Trophoblast cell (in vitro differentiated cells and primary cell): ENCODE data around the gene PHF21A.

ENCODE experiments used
- DNase-seq, 2 donors: peaks; one replicate each; pipeline ENCODE4 v3.0.0-alpha.2; 2016
- H2AFZ ChIP-seq: 2 replicates; pipeline ENCODE4 v1.6.1; 2013; ENCODE audit warnings: low read length, moderate library complexity, mild to moderate bottlenecking; ENCODE audit not compliant: insufficient read depth, poor library complexity
- H2AK5ac ChIP-seq: 2 replicates; pipeline ENCODE4 v1.6.1; 2013; ENCODE audit warnings: mild to moderate bottlenecking, low read length
- H2BK120ac ChIP-seq: 2 replicates; pipeline ENCODE4 v1.6.1; 2013; ENCODE audit warnings: low read length, mild to moderate bottlenecking, moderate library complexity; ENCODE audit not compliant: insufficient read depth, poor library complexity
- H2BK12ac ChIP-seq: 2 replicates; pipeline ENCODE4 v1.6.1; 2013; ENCODE audit warnings: mild to moderate bottlenecking, low read length, moderate library complexity
- H2BK5ac ChIP-seq: 2 replicates; pipeline ENCODE4 v1.6.1; 2013; ENCODE audit warnings: low read length, low read depth, moderate library complexity, mild to moderate bottlenecking; ENCODE audit not compliant: poor library complexity
- H3K14ac ChIP-seq: 2 replicates; pipeline ENCODE4 v1.6.1; 2013; ENCODE audit warnings: mild to moderate bottlenecking, low read length
- H3K18ac ChIP-seq: 2 replicates; pipeline ENCODE4 v1.6.1; 2013; ENCODE audit warnings: mild to moderate bottlenecking, low read length
- H3K23ac ChIP-seq: 2 replicates; pipeline ENCODE4 v1.6.1; 2013; ENCODE audit warnings: low read length
- H3K27ac ChIP-seq: 2 replicates; pipeline ENCODE4 v1.5.1; 2013; ENCODE audit warnings: low read depth, mild to moderate bottlenecking, inconsistent platforms, low read length, moderate library complexity
- H3K27me3 ChIP-seq: 2 replicates; pipeline ENCODE4 v1.6.1; 2013; ENCODE audit warnings: inconsistent platforms, mild to moderate bottlenecking, low read length, moderate library complexity; ENCODE audit not compliant: insufficient read depth
- H3K36me3 ChIP-seq, 2 experiments: 1 replicate in 1 of 2; 2 replicates in 1 of 2; pipeline ENCODE4 v1.6.1; 2013; ENCODE audit warnings: low read length in 2 of 2, mild to moderate bottlenecking in 2 of 2, moderate library complexity in 1 of 2; ENCODE audit not compliant: insufficient read depth in 2 of 2, control insufficient read depth in 1 of 2
- H3K4ac ChIP-seq: 2 replicates; pipeline ENCODE4 v1.6.1; 2013; ENCODE audit warnings: low read depth, mild to moderate bottlenecking, low read length, moderate library complexity
- H3K4me1 ChIP-seq, 2 experiments: 1 replicate in 1 of 2; 2 replicates in 1 of 2; pipeline ENCODE4 v1.6.1; 2013; ENCODE audit warnings: low read length in 2 of 2, mild to moderate bottlenecking in 2 of 2, moderate library complexity in 1 of 2; ENCODE audit not compliant: insufficient read depth in 2 of 2, control insufficient read depth in 1 of 2
- H3K4me2 ChIP-seq: 2 replicates; pipeline ENCODE4 v1.6.1; 2013; ENCODE audit warnings: inconsistent platforms, mild to moderate bottlenecking, low read length, moderate library complexity
- H3K4me3 ChIP-seq: 2 replicates; pipeline ENCODE4 v1.5.1; 2013; ENCODE audit warnings: mild to moderate bottlenecking, low read depth, low read length, inconsistent platforms
- H3K79me1 ChIP-seq: one replicate; pipeline ENCODE4 v1.6.1; 2013; ENCODE audit warnings: low read length
- H3K79me2 ChIP-seq: 2 replicates; pipeline ENCODE4 v1.6.1; 2013; ENCODE audit warnings: low read length, mild to moderate bottlenecking; ENCODE audit not compliant: control insufficient read depth, insufficient read depth, poor library complexity
- H3K9ac ChIP-seq: 2 replicates; pipeline ENCODE4 v1.6.1; 2013; ENCODE audit warnings: mild to moderate bottlenecking, low read length
- H3K9me3 ChIP-seq: 2 replicates; pipeline ENCODE4 v1.6.1; 2013; ENCODE audit warnings: low read depth, mild to moderate bottlenecking, control low read depth, inconsistent platforms, low read length; ENCODE audit not compliant: insufficient read depth
- H4K12ac ChIP-seq: 2 replicates; pipeline ENCODE4 v1.6.1; 2013; ENCODE audit warnings: low read depth, mild to moderate bottlenecking, low read length, moderate library complexity
- H4K8ac ChIP-seq: 2 replicates; pipeline ENCODE4 v1.6.1; 2013; ENCODE audit warnings: low read depth, mild to moderate bottlenecking, low read length, moderate library complexity
- H4K91ac ChIP-seq: one replicate; pipeline ENCODE4 v1.6.1; 2013; ENCODE audit warnings: low read depth, mild to moderate bottlenecking, low read length, moderate library complexity
- WGBS: extraction: QIAGEN DNeasy Blood & Tissue Kit; methylation state at CpG from one replicate; pipeline ENCODE4 v1.1.7; 2013; ENCODE audit warnings: missing lambda C conversion rate; ENCODE audit not compliant: insufficient read length, insufficient coverage; ENCODE audit errors: extremely low coverage; 5-methylcytosine and 5-hydroxymethylcytosine counted together

Gene PHF21A

GRCh38 chr11:45960387-45961095, 160.7 kb downstream of the PHF21A start:
- no peaks in the 10 kb centered on the region for H3K9me3 ChIP-seq
- H4K8ac ChIP-seq: no peak overlapping the region
- no peaks in the 10 kb centered on the region for H3K79me1 ChIP-seq
- no peak overlapping the region for H2BK5ac ChIP-seq
- H4K91ac ChIP-seq: no peak overlapping the region
- H3K9ac ChIP-seq: no peak overlapping the region
- no peak overlapping the region for H3K14ac ChIP-seq
- no peaks in the 10 kb centered on the region for H3K4me1 ChIP-seq
- no peak overlapping the region for H3K4me3 ChIP-seq
- H2BK120ac ChIP-seq: no peak overlapping the region
- no peak overlapping the region for H3K18ac ChIP-seq
- no peak overlapping the region for H2AFZ ChIP-seq
- no peak overlapping the region for H3K4ac ChIP-seq
- DNase-seq: no peak
- H3K27ac ChIP-seq: no peak overlapping the region
- no peak overlapping the region for H3K23ac ChIP-seq
- H4K12ac ChIP-seq: no peak overlapping the region
- H3K4me2 ChIP-seq: no peak overlapping the region
- no peaks in the 10 kb centered on the region for H3K79me2 ChIP-seq
- no CpG with 5 or more reads among the region's 4 CpGs for WGBS
- no peak overlapping the region for H2AK5ac ChIP-seq
- H3K27me3 ChIP-seq: no peaks in the 10 kb centered on the region
- H2BK12ac ChIP-seq: no peak overlapping the region
- H3K36me3 ChIP-seq: peaks cover 0 to 9% of the 10 kb centered on the region in 2 experiments

GRCh38 chr11:45959851-45960250, 161.4 kb downstream of the PHF21A start:
- no peak overlapping the region for H4K91ac ChIP-seq
- H2BK120ac ChIP-seq: no peak overlapping the region
- H2AFZ ChIP-seq: no peak overlapping the region
- no peaks in the 10 kb centered on the region for H3K27me3 ChIP-seq
- H2BK12ac ChIP-seq: no peak overlapping the region
- no peak overlapping the region for H3K18ac ChIP-seq
- no peak overlapping the region for H3K27ac ChIP-seq
- no peak for DNase-seq
- no peak overlapping the region for H2BK5ac ChIP-seq
- no peaks in the 10 kb centered on the region for H3K79me2 ChIP-seq
- no peaks in the 10 kb centered on the region for H3K4me1 ChIP-seq
- WGBS: no CpG with 5 or more reads among the region's 1 CpG
- H4K12ac ChIP-seq: no peak overlapping the region
- H3K9ac ChIP-seq: no peak overlapping the region
- H3K36me3 ChIP-seq: peaks cover 0 to 6% of the 10 kb centered on the region in 2 experiments
- no peak overlapping the region for H3K4ac ChIP-seq
- no peaks in the 10 kb centered on the region for H3K79me1 ChIP-seq
- H3K14ac ChIP-seq: no peak overlapping the region
- no peak overlapping the region for H2AK5ac ChIP-seq
- H3K4me3 ChIP-seq: no peak overlapping the region
- H3K23ac ChIP-seq: no peak overlapping the region
- no peak overlapping the region for H3K4me2 ChIP-seq
- H3K9me3 ChIP-seq: no peaks in the 10 kb centered on the region
- no peak overlapping the region for H4K8ac ChIP-seq

- Histone ChIP-seq H3K4me3 (no peak overlapping the region), H3K23ac (no peak overlapping the region), H4K12ac (no peak overlapping the region), H3K36me3 (peaks cover 2 to 15% of the 10 kb centered on the region in 2 experiments), H3K9me3 (no peaks in the 10 kb centered on the region), H3K9ac (no peak overlapping the region), H3K4ac (no peak overlapping the region), H3K4me1 (no peaks in the 10 kb centered on the region), H4K91ac (no peak overlapping the region), H3K27me3 (no peaks in the 10 kb centered on the region), H3K27ac (no peak overlapping the region), H3K4me2 (no peak overlapping the region), H3K79me2 (no peaks in the 10 kb centered on the region), H2BK120ac (no peak overlapping the region), H2AK5ac (no peak overlapping the region), H2BK5ac (no peak overlapping the region), H3K14ac (no peak overlapping the region), H2BK12ac (no peak overlapping the region), H3K18ac (no peak overlapping the region), H3K79me1 (no peaks in the 10 kb centered on the region), H2AFZ (no peak overlapping the region), H4K8ac (no peak overlapping the region)
- DNase-seq: no peak
- no CpG with 5 or more reads among the region's 1 CpG for WGBS
Observed at GRCh38 chr11:45949992-45950407, 171.3 kb downstream of the PHF21A start.

GRCh38 chr11:45948356-45948755, 172.9 kb downstream of the PHF21A start:
- Histone ChIP-seq H3K4me2 (no peak overlapping the region), H3K36me3 (peaks cover 2 to 17% of the 10 kb centered on the region in 2 experiments), H3K4ac (no peak overlapping the region), H2BK12ac (no peak overlapping the region), H3K9me3 (no peaks in the 10 kb centered on the region), H3K4me3 (no peak overlapping the region), H4K91ac (no peak overlapping the region), H3K23ac (no peak overlapping the region), H2BK5ac (no peak overlapping the region), H3K9ac (no peak overlapping the region), H2BK120ac (no peak overlapping the region), H2AK5ac (no peak overlapping the region), H3K79me1 (no peaks in the 10 kb centered on the region), H3K27ac (no peak overlapping the region), H2AFZ (no peak overlapping the region), H4K8ac (no peak overlapping the region), H3K18ac (no peak overlapping the region), H4K12ac (no peak overlapping the region), H3K4me1 (no peaks in the 10 kb centered on the region), H3K27me3 (no peaks in the 10 kb centered on the region), H3K14ac (no peak overlapping the region), H3K79me2 (no peaks in the 10 kb centered on the region)
- no peak for DNase-seq
- no CpG with 5 or more reads among the region's 3 CpGs for WGBS
